Measurements from ENCODE around the gene FAM174B.

DNA sequence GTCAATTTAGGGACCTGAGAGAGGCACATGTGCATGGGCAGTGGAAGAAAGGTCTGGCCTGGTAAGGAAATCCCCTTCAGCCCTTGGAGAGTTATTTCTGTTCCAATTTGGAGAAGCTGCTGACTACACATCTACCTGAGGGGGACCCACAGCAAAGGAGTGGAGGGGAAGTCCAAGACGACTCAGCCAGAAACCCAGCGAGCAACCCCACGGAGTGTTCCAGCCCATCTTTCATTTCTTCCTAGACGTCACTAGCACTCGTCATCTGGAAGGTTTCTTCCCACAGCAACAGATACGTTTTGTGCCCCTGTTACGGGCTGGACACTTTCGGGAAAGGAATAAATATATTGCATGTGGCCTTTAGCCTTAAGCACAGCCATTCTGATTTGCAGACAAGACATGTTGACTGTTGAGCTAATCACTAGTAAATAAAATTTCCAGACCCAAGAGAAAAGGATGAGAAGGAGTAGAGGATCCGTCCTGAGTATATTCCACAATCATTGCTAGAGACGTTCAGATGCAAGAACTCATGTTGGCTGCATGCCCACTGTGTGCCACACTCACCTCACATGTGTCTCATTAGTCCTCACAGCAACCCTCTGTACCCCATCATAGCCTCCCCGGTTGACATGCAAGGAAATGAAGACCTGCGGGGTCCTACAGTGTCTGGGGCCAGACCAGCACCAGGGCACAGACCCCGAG, 7.8 kb upstream of the FAM174B start:
- no peak for TF ChIP-seq EZH2 (IDR thresholded peaks at IDR 0.05; ENCODE audit: borderline replicate concordance, low read length)
- TF ChIP-seq, protein P1, sequence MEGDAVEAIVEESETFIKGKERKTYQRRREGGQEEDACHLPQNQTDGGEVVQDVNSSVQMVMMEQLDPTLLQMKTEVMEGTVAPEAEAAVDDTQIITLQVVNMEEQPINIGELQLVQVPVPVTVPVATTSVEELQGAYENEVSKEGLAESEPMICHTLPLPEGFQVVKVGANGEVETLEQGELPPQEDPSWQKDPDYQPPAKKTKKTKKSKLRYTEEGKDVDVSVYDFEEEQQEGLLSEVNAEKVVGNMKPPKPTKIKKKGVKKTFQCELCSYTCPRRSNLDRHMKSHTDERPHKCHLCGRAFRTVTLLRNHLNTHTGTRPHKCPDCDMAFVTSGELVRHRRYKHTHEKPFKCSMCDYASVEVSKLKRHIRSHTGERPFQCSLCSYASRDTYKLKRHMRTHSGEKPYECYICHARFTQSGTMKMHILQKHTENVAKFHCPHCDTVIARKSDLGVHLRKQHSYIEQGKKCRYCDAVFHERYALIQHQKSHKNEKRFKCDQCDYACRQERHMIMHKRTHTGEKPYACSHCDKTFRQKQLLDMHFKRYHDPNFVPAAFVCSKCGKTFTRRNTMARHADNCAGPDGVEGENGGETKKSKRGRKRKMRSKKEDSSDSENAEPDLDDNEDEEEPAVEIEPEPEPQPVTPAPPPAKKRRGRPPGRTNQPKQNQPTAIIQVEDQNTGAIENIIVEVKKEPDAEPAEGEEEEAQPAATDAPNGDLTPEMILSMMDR (IDR thresholded peaks at IDR 0.05; ENCODE audit: low read length): no peak

All from OCI-LY1 (cell line).